Measurements from ENCODE around the gene HLA-DQA1. TPM values are rescaled to one million over a fixed set of nuclear protein-coding genes. Genes with fewer than 3 reads are reported as not detected.

The HLA-DQA1 gene
- polyA plus RNA-seq, 3 donors, result 3.3 to 7.4 (median 4.5) TPM

Other genes with a start within 250 kb of the HLA-DQA1 start
- gene BTNL2, start 230.2 kb upstream of the HLA-DQA1 start, polyA plus RNA-seq (ENCODE audit: insufficient read length in 3 of 3), result 1 to 10 TPM in 1 of 3 donors, under 1 TPM in 2; 0.16 to 1.3 (median 0.37) TPM
- 100 to 1,000 TPM in 2 of 3 donors, 10 to 100 TPM in 1; 91.8 to 110 (median 108) TPM for gene HLA-DRA, start 197.5 kb upstream of the HLA-DQA1 start, polyA plus RNA-seq (ENCODE audit: insufficient read length in 3 of 3)
- gene HLA-DRB5, start 107.1 kb upstream of the HLA-DQA1 start, polyA plus RNA-seq (ENCODE audit: insufficient read length in 3 of 3), result 10 to 100 TPM; 11.1 to 54.5 (median 15.3) TPM
- gene HLA-DRB1, start 47.6 kb upstream of the HLA-DQA1 start, polyA plus RNA-seq (ENCODE audit: insufficient read length in 3 of 3), result 10 to 100 TPM; 45.9 to 71.5 (median 49.3) TPM
- 1 to 10 TPM; 4.3 to 7.7 (median 5.1) TPM for gene HLA-DQB1, start 29.3 kb downstream of the HLA-DQA1 start, polyA plus RNA-seq (ENCODE audit: insufficient read length in 3 of 3)
- gene HLA-DQA2, start 104.0 kb downstream of the HLA-DQA1 start, polyA plus RNA-seq (ENCODE audit: insufficient read length in 3 of 3), result under 1 TPM in 1 of 3 donors, not detected in 2; 0.34 TPM
- gene HLA-DQB2, start 126.1 kb downstream of the HLA-DQA1 start, polyA plus RNA-seq (ENCODE audit: insufficient read length in 3 of 3), result 1 to 10 TPM in 1 of 3 donors, under 1 TPM in 1, not detected in 1; 0.72 to 1.3 TPM
- under 1 TPM in 2 of 3 donors, not detected in 1; 0.17 to 0.26 TPM for gene HLA-DOB, start 179.6 kb downstream of the HLA-DQA1 start, polyA plus RNA-seq (ENCODE audit: insufficient read length in 3 of 3)
- 10 to 100 TPM; 10.2 to 12.4 (median 11.9) TPM for gene TAP2, start 201.3 kb downstream of the HLA-DQA1 start, polyA plus RNA-seq (ENCODE audit: insufficient read length in 3 of 3)
- 10 to 100 TPM; 24.1 to 27.8 (median 25.7) TPM for gene PSMB8, start 206.6 kb downstream of the HLA-DQA1 start, polyA plus RNA-seq (ENCODE audit: insufficient read length in 3 of 3)
- 10 to 100 TPM; 11.2 to 12.5 (median 11.6) TPM for gene TAP1, start 216.3 kb downstream of the HLA-DQA1 start, polyA plus RNA-seq (ENCODE audit: insufficient read length in 3 of 3)
- gene PSMB9, start 216.8 kb downstream of the HLA-DQA1 start, polyA plus RNA-seq (ENCODE audit: insufficient read length in 3 of 3), result 1 to 10 TPM; 5.0 to 8.0 (median 6.2) TPM